Measurements from ENCODE around the gene CCDC88C. TPM values are rescaled to one million over a fixed set of nuclear protein-coding genes. Genes with fewer than 3 reads are reported as not detected.
"Not testable (repeated sequence)": the region's sequence is repeated elsewhere in the genome, so short reads cannot be mapped to it uniquely, and the experiment has no call there.

Gene CCDC88C
- total RNA-seq, 1 donor from 2014 or later, result 78.5 TPM

DNA sequence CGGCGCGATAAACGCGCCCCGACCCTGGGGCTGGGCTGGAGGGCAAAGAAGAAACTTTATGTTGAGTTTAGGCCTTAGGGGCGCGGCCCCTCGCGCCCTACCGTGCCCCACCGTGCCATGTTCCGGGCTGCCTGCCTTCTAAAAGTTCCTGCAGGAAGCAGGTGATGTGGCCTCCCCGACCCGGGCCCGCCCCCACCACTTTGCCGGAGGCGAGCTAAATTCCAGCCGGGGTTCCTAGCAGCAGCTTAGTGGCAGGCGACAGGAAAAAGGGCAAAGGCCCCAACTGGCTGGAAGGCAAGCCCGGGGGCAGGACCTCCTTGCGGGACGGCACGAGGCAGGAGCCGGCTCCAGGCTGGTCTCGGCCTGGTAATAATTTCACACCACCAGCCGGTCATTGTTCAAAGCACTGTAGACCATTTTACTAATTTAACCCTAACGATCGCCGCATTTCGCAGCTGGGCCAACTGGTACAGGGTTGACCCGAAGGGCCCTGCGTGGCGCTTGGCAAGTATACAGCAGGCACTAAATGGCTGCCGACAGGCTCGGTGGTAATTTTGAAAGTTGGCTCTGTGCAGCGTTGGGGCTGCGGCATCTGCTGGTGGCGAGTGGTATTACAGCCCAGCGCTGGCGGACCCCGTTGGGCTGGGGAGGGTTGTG, 895 bp upstream of the CCDC88C start:
- peak; percentile 72 for DNase-seq (ENCODE audit: low spot score)

- DNase-seq (ENCODE audit: low spot score), result no peak
These were observed 365 bp upstream of the CCDC88C start for GRCh38 chr14:91417983-91418386.

DNA sequence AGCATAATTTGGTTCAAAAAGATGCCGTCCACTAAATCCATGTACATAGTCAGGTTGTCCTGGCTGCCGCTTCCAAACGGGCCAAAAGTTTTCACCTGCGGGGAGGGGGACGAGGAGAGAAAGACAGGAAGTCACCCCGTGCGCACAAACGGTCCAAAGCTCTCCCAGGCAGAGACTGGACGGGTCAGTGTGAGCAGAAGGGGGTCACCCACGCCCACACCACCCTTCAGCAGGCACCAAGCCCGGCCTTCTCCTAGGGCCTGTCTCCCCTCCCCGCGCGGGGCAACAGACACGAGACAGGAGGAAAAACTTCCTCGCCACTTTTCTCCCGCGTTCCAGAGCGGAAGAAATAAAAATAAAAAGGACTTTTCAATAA, 888 bp downstream of the CCDC88C start:
- DNase-seq (ENCODE audit: low spot score), result no peak

DNA sequence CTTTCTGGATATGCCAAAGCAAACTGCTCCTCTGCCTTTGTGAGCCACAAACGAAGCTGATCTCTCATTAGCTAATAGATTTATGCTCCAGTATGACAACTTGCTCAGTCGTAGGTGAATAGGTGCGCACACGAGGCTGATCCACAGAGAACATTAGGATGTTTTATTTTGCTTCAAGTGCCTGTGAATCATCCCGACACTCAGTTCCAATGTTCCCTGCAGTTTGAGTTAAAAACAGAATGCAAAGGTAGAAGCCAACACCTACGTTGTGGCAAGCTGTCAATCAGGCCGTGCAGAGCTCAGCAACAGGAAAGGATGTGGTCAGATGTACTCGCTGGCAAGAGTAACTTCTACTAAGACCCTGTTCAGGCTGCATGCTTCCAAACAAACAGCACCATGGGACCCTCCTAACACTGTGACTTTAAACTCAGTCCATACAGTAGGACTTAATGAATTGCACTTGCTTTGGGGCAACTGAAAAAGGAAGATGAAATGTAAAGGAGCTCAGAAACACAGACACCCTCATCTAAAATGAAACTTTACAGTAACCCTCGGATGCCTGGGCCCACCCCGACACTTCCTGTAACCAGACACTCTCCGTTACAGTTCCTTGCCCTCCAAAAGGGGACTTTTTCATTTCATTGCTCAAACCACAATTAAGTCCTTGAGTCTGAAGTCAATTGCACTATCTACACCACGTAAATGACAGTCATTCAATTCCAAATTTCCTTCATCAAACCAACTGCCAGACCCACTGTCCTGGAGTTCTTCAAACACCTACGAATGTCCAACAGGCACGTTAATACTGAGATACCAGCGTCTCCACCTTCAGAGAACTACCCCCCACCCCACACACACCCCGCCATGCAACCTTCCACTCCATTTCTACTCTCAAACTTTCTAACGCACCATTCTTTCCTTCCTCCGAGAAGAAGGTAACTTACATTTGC, 1.6 kb downstream of the CCDC88C start:
- DNase-seq (ENCODE audit: low spot score), result no peak

GRCh38 chr14:91414475-91414833, 3.2 kb downstream of the CCDC88C start:
- no peak for DNase-seq (ENCODE audit: low spot score)

- DNase-seq (ENCODE audit: low spot score), result peak; percentile 88
These were observed 3.8 kb downstream of the CCDC88C start for GRCh38 chr14:91413547-91414474.

DNA sequence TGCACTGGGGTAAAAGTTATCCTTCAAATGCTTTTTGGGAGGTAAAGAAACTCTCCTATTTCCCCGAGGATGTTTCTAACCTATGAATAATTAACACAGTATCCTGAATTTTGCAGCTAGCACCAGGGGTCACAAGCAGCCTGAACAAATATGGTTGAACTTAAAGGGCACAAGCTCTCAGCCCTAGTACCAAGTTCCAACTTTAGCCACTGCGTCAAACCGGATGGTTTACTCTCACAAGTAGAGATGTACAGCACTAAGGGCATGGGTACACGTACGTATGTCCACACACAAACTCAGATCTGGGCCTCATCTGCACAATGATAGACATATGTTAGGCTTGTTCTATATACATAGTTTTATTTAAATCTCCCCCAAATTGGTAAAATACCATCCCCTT, 4.7 kb downstream of the CCDC88C start:
- DNase-seq (ENCODE audit: low spot score), result peak; percentile 64

DNA sequence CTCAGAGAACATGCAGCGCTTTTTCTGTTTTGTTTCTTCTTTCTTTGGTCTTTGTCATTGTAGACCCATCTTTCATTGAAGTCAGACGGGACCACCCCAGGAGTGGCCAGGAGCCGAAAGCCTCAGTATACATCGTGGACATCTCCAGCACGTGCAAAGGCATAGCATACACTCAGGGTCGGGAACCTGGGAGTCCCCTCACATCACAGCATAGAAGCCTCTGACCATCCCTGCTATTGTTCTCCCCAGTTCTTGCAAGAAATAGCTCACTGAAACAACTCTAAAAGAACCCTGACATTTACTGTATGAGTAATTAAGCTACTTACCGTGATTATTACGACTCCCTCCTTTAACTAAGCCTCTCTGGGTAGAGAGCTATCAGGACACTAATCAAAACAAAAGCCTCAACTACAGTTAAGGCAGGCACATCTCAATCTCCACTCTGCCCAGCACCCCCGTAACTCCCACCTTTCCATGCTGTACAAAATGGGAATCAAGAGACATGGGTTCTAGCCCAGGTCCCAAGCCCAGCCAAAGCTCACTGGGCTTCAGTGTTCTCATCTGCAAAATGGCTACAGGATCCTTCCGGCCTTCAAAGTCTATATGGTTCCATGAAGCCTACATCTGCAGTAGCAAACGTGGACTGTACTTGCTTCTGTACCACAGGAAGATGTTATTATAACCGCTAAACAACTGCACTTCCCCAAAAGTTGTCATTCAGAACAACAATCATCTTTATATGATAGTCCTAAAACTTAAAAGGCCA, 6.7 kb downstream of the CCDC88C start:
- DNase-seq (ENCODE audit: low spot score), result no peak

DNA sequence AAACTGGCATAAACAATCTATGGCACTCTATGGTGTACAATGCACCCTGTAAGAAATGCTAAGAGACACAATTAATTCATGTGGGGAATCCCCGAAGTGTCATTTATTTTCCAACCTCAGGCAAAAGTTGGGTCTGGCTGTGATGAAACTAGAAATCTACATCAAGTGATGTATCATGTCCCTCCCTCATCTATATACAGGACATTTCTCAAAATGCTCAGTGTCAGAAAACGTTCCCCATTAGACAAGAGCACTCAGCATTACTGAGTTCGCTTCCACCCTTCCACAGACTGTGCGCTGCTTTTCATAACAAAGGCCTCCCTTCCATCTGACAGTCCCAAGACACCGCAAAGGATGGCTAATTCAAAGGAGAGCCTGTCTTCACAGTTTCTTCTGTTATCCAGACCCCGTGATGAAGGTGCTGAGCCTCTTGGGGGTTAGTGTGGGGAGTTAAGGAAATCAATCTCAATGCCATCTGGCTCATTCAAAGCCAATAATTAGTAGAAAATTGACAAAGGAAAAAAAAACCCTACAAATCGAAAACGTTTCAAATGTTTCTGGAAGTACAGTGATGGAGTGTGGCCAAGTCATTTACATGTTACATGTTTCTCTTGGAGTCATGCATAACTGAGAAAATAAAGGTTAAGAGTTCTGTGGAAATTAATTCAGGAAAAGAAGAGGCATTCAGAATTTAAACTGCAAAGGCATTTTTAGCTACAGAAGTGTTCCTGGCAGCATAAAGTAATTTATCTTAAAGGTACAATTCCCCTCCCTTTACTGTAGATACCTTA, 7.5 kb downstream of the CCDC88C start:
- no peak for DNase-seq (ENCODE audit: low spot score)

- DNase-seq (ENCODE audit: low spot score), result not testable (repeated sequence)
These were observed 8.4 kb downstream of the CCDC88C start for GRCh38 chr14:91409240-91409639.

- DNase-seq (ENCODE audit: low spot score), result no peak
These were observed 10.6 kb downstream of the CCDC88C start for GRCh38 chr14:91406982-91407381.

DNA sequence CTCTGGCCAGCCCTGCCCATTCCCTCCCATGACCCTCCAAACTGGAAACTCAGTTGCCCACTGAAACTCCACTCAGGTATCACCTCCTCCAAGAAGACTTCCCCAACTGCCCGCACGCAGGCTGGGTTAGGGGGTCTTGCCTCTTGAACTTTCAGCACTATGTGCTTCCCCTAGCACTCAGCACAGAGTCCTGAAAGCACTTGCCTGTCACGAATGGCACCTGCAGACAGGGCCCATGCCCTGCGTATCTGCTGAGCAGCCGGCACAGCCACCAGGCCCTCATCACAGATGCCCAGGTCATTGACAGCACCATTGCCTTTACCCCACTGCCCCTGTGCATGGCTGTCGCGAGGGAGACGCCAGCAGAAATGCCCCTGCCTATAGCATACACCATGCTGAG, 11.2 kb downstream of the CCDC88C start:
- DNase-seq (ENCODE audit: low spot score), result no peak

DNA sequence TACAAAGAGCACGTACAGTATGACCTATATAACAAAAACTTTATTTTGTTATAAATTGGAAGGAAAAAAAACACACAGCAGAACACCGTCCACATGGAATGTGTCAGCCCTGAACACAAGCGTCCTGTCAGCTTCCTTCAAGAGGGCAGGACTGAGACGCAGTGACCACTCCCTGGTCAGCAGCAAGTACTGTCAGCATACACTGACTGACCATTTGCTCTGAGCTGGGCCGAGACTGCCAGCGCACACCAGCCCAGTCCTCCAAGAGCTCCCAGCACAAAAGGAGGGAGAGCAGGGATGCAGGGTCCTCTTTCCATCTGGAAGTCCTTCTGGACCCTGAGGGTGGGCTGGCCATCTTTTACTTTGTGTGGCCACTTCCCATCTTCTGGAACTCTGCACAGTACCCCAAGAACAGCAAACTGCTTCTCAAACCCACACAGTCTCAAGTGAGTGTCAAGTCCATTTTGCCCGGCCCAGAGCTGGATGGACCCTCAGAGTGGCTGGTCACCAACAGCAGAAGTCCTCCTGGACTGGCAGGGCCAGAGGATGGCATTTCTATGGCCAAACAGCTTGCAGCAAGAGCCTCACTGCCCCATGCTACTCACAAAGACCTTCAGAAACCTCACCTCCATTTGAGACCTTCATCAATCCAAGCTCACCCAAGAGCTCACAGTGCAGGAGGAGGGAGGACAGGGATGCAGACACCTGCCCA, 11.7 kb downstream of the CCDC88C start:
- no peak for DNase-seq (ENCODE audit: low spot score)

- DNase-seq (ENCODE audit: low spot score), result no peak
These were observed 12.3 kb downstream of the CCDC88C start for GRCh38 chr14:91405241-91405721.

GRCh38 chr14:91402771-91403600, 14.6 kb downstream of the CCDC88C start:
- DNase-seq (ENCODE audit: low spot score), result peak; percentile 69

DNA sequence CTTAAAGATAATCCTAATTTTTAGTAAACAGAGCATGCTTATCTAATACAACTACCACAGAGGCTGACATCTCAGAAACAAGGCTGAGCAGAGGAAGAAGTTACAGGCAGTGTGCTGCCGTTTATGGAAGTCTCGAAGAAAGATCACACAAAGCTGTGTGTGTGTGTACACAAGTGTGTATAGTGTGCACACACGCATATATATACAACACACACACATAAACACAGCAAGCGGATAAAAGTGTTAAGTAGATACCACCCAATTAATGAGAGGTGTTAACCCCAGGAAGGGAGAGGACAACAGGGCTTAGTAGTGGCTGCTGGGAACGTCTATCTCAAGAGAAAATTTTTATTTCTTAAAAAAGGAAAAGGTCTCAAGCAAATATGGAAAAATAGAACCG, 15.3 kb downstream of the CCDC88C start:
- DNase-seq (ENCODE audit: low spot score), result no peak

GRCh38 chr14:91401751-91402150, 15.9 kb downstream of the CCDC88C start:
- DNase-seq (ENCODE audit: low spot score), result no peak

GRCh38 chr14:91400696-91401095, 16.9 kb downstream of the CCDC88C start:
- no peak for DNase-seq (ENCODE audit: low spot score)
